K562 (cell line): ENCODE measurements around the gene FLT1. TPM values are rescaled to one million over a fixed set of nuclear protein-coding genes. Genes with fewer than 3 reads are reported as not detected.
A peak's percentile ranks its signal among the peaks of the same experiment; 100 is the strongest.

ENCODE experiments used
- ATAC-seq: fragments of 200-7000 bp; cut with Tn5 transposase; 3 replicates; pipeline ENCODE4 v1.9.1; 2020; ENCODE audit warnings: moderate library complexity
- BruUV-seq: library from RNA; stranded (reverse); fragments of 400-500 nt; replicated peaks from 2 replicates; lab custom pipeline; 2021; lab: Mats Ljungman, UMichigan
- CTCF ChIA-PET: fragments of 300-600 bp; formaldehyde crosslinking; extraction: SDS; loops from one replicate; lab custom pipeline; 2021; ENCODE audit warnings: low intra/inter-chr PET ratio; lab: Yijun Ruan, JAX
- POLR2A ChIA-PET: fragments of 300-600, 350-650 bp; sonication (Branson Sonifier 250); formaldehyde crosslinking; extraction: SDS; loops from one replicate; lab custom pipeline; 2021; ENCODE audit warnings: antibody characterized with exemption, inconsistent platforms; lab: Yijun Ruan, JAX
- DNase-seq, 4 experiments: peaks; one replicate each; pipeline versions ENCODE4 v3.0.0 to v3.0.0-alpha.2; 2011 to 2018; ENCODE audit warnings: low spot score in 3 of 4, mixed read lengths in 3 of 4; ENCODE audit errors: extremely low read depth in 1 of 4
- FAIRE-seq: peaks from 2 replicates; lab custom pipeline; 2011; peaks lifted over from hg19 to GRCh38; lab: Jason Lieb, UNC
- H2AFZ ChIP-seq: 2 replicates; pipeline ENCODE4 v1.6.0; 2011; ENCODE audit warnings: low read depth, low read length, control low read depth, inconsistent platforms
- H3K27ac ChIP-seq: fragments of 200-600 bp; 3 replicates; pipeline ENCODE4 v1.8.0; 2011; ENCODE audit warnings: low read depth, mild to moderate bottlenecking, control low read depth, inconsistent platforms, low read length, moderate library complexity, mixed read lengths; ENCODE audit errors: extremely low read depth
- H3K27me3 ChIP-seq, 2 experiments: fragments of 300-600 bp in 1 of 2; 2 replicates in 1 of 2; 3 replicates in 1 of 2; pipeline versions ENCODE4 v1.6.0 to v1.8.0; 2011; ENCODE audit warnings: inconsistent platforms in 2 of 2, low read length in 2 of 2, mild to moderate bottlenecking in 1 of 2, mixed read lengths in 1 of 2, moderate library complexity in 1 of 2; ENCODE audit not compliant: control insufficient read depth in 2 of 2, insufficient read depth in 2 of 2
- H3K36me3 ChIP-seq: fragments of 300-600 bp; 3 replicates; pipeline ENCODE4 v1.8.0; 2011; ENCODE audit warnings: mild to moderate bottlenecking, low read length, inconsistent platforms; ENCODE audit not compliant: control insufficient read depth, insufficient read depth
- H3K4me1 ChIP-seq, 2 experiments: fragments of 200-600 bp in 1 of 2; replicated peaks in 1 of 2; 2 replicates in 1 of 2; 3 replicates in 1 of 2; pipeline versions ENCODE4 v1.5.1 to v1.8.0; 2011; ENCODE audit warnings: inconsistent platforms in 2 of 2, low read length in 2 of 2, mild to moderate bottlenecking in 1 of 2, mixed read lengths in 1 of 2, moderate library complexity in 1 of 2; ENCODE audit not compliant: control insufficient read depth in 2 of 2, insufficient read depth in 2 of 2
- H3K4me2 ChIP-seq: 2 replicates; pipeline ENCODE4 v1.6.1; 2011; ENCODE audit warnings: low read length, control low read depth, inconsistent platforms, mixed read lengths; ENCODE audit not compliant: insufficient read depth
- H3K4me3 ChIP-seq: fragments of 200-600 bp; sonication (generic), shearing (Covaris generic); 2 replicates; pipeline ENCODE4 v1.5.1; 2016; ENCODE audit warnings: control low read depth, inconsistent platforms
- H3K79me2 ChIP-seq: fragments of 200-600 bp; 3 replicates; pipeline ENCODE4 v1.8.0; 2011; ENCODE audit warnings: low read length, inconsistent platforms; ENCODE audit not compliant: control insufficient read depth, insufficient read depth
- H3K9ac ChIP-seq, 2 experiments: 2 replicates each; pipeline versions ENCODE4 v1.6.0 to v1.6.1; 2011; ENCODE audit warnings: low read depth in 2 of 2, low read length in 2 of 2, control low read depth in 1 of 2, inconsistent platforms in 1 of 2, mild to moderate bottlenecking in 1 of 2, mixed read lengths in 1 of 2; ENCODE audit not compliant: insufficient read depth in 1 of 2
- H3K9me1 ChIP-seq: one replicate; pipeline ENCODE4 v1.6.0; 2011; ENCODE audit warnings: inconsistent platforms, mild to moderate bottlenecking, low read length, moderate library complexity; ENCODE audit not compliant: control insufficient read depth, insufficient read depth
- H3K9me3 ChIP-seq: replicated peaks from 2 replicates; pipeline ENCODE4 v1.5.1; 2011; ENCODE audit warnings: low read depth, low read length, inconsistent platforms; ENCODE audit not compliant: control insufficient read depth, insufficient read depth
- H4K20me1 ChIP-seq: replicated peaks from 2 replicates; pipeline ENCODE4 v1.6.1; 2011; ENCODE audit warnings: low read length, inconsistent platforms, mixed read lengths; ENCODE audit not compliant: control insufficient read depth, insufficient read depth
- BDP1 ChIP-seq: IDR thresholded peaks from 3 replicates; pipeline ENCODE4 v1.6.1; 2011; ENCODE audit not compliant: insufficient read length, insufficient read depth
- CHD4 ChIP-seq: fragments of 200-600 bp; sonication (generic); IDR thresholded peaks from 3 replicates; pipeline ENCODE4 v1.6.1; 2012; ENCODE audit warnings: low read depth, mild to moderate bottlenecking, mixed read lengths, low read length, inconsistent platforms; ENCODE audit not compliant: insufficient read depth, insufficient replicate concordance, poor library complexity, severe bottlenecking
- MAZ ChIP-seq, 2 experiments: fragments of 450-650 bp in 1 of 2; sonication (generic) in 1 of 2; formaldehyde crosslinking; IDR thresholded peaks in 1 of 2; conservative IDR thresholded peaks in 1 of 2; 2 replicates each; pipeline versions ENCODE4 v1.4.0 to v1.5.0; 2020; ENCODE audit warnings: mild to moderate bottlenecking in 1 of 2, missing genetic modification reagents in 1 of 2
- MTF1 ChIP-seq: fragments of 250-450 bp; sonication (Bioruptor Pico); IDR thresholded peaks from 2 replicates; pipeline ENCODE4 v1.9.0; 2021; ENCODE audit warnings: moderate library complexity, mild to moderate bottlenecking, inconsistent platforms, borderline replicate concordance
- PTTG1 ChIP-seq: fragments of 450-650 bp; IDR thresholded peaks from 2 replicates; pipeline ENCODE4 v1.6.1; 2016; ENCODE audit warnings: low read depth, mild to moderate bottlenecking, missing genetic modification characterization, missing compliant biosample characterization
- RNF219 ChIP-seq: fragments of 250-450 bp; sonication (Bioruptor Pico); IDR thresholded peaks from 2 replicates; pipeline ENCODE4 v1.5.0; 2022; ENCODE audit warnings: mild to moderate bottlenecking
- SAFB2 ChIP-seq: fragments of 200-400 bp; formaldehyde crosslinking; IDR thresholded peaks from 2 replicates; pipeline ENCODE4 v1.6.1; 2018; ENCODE audit warnings: borderline replicate concordance, low read length, low read depth, moderate library complexity; ENCODE audit not compliant: severe bottlenecking
- SMARCB1 ChIP-seq: IDR thresholded peaks from 2 replicates; pipeline ENCODE4 v1.6.1; 2011; ENCODE audit warnings: improper control_type of control experiment, low read depth; ENCODE audit not compliant: insufficient read length
- ZNF121 ChIP-seq: sonication (generic); formaldehyde crosslinking; conservative IDR thresholded peaks from 2 replicates; pipeline ENCODE4 v1.8.0; 2022; ENCODE audit warnings: missing genetic modification reagents
- ZNF316 ChIP-seq: fragments of 450-650 bp; IDR thresholded peaks from 2 replicates; pipeline ENCODE4 v1.6.1; 2016
- WGBS: fragments of 100-300 bp; shearing (Covaris generic); methylation state at CpG from one replicate; pipeline ENCODE4 v1.1.6; 2016; ENCODE audit warnings: low coverage, mixed read lengths; ENCODE audit not compliant: insufficient coverage; ENCODE audit errors: missing lambda C conversion rate; 5-methylcytosine and 5-hydroxymethylcytosine counted together
- in situ Hi-C: fragments of 300-500 bp; cut with MboI; formaldehyde crosslinking; loops from 4 replicates; pipeline ENCODE4 v1.15.0; 2018; ENCODE audit warnings: inconsistent platforms, mixed read lengths
- intact Hi-C: fragments of 100-400 bp; cut with micrococcal nuclease; formaldehyde crosslinking; loops from 2 replicates; pipeline ENCODE4 v1.14.2; 2022
- polyA plus RNA-seq, 8 experiments: library from polyadenylated mRNA; depleted of rRNA in 4 of 8; stranded (reverse) in 5 of 8; unstranded in 3 of 8; fragments of >200 nt; fragmentation: Nextera tagmentation in 2 of 8; fragmentation: Illumina TruSeq in 1 of 8; extraction: Ambion mirVana in 2 of 8; extraction: Trizol in 1 of 8; gene quantifications; 2 replicates each; pipeline versions ENCODE4 v1.2.1 to v1.2.3, GENCODE V29; 2011 to 2014; ENCODE audit warnings: inconsistent platforms in 1 of 8, missing spikeins in 1 of 8
- total RNA-seq, 7 experiments: library from RNA; depleted of rRNA in 6 of 7; stranded (reverse); fragments of >200 nt in 6 of 7; fragmentation: Illumina TruSeq in 2 of 7; extraction: Trizol in 2 of 7; gene quantifications; 2 replicates each; pipeline versions ENCODE4 v1.2.1 to v1.2.3, GENCODE V29; 2011 to 2021; ENCODE audit warnings: low replicate concordance in 1 of 7
- TF ChIP-seq, protein P1 (sequence below): sonication (generic); IDR thresholded peaks from 2 replicates; pipeline ENCODE4 v1.6.1; 2016
- TF ChIP-seq, protein P2 (sequence below): fragments of 450-650 bp; IDR thresholded peaks from 2 replicates; pipeline ENCODE4 v1.6.1; 2016

The FLT1 gene
- total and polyA plus RNA-seq, 9 of the 15 experiments (the other 6 are each of a cell fraction or from before 2014, with no cell fraction given), result 0.01 to 2.0 (median 0.22) TPM

DNA sequence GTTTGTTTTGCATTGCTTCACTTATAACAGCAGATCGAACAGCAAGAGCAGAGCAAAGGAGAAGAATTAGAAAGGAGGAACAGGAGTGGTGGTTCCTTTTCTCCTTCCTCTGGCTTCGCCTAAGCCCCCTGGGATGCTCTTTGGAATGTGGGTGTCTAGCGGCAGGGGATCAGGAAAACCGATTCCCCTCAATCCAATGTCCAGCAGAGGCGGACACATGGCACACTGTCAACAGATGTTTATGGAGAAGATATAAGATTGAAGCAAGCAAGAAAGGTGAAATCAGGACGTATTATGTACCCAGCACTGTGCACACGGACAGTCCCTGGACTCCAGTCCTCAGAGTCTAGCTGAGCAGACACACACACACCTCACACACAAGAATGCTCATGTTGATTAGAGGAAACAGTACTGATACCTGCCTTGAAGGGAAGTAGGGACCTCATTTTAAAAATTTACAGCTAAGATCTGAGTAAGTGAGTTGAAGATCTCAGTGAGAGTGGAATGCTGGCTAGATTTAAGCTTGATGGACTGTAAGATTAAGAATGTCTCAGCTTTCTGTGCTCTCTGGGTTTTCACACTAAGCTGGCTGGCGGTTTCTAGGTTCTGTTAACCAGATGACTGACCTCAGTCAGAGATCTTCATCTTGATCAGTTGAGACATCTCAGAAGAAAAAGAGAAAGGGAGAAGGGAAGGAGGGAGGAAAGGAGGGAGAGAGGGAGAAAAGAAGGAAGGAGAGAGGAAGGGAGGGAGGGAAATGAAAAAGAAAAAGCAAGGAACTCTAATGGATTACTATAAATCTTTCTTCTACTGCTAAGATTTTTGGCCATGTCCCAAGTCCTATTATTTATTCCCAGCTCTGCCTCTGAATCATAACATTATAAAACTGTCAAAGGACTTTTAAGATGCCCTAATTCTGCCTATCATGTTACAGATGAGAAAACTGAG, 44.8 kb downstream of the FLT1 start (continued):
- TF ChIP-seq, protein P1, sequence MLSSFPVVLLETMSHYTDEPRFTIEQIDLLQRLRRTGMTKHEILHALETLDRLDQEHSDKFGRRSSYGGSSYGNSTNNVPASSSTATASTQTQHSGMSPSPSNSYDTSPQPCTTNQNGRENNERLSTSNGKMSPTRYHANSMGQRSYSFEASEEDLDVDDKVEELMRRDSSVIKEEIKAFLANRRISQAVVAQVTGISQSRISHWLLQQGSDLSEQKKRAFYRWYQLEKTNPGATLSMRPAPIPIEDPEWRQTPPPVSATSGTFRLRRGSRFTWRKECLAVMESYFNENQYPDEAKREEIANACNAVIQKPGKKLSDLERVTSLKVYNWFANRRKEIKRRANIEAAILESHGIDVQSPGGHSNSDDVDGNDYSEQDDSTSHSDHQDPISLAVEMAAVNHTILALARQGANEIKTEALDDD, result peak; percentile 52; the same call in 1 of the 2 replicates
- TF ChIP-seq SAFB2, result no peak

GRCh38 chr13:28448651-28449358, 46.1 kb downstream of the FLT1 start:
- 38% methylated on average over 4 of the region's 4 CpGs for WGBS
- no TSS peak for BruUV-seq
- H3K79me2 ChIP-seq, result no peaks in the 10 kb centered on the region
- H3K4me3 ChIP-seq, result no peak overlapping the region
- ChIA-PET POLR2A (no interaction called here), CTCF (no interaction called here)
- DNase-seq (no peak), FAIRE-seq (no peak), ATAC-seq (no peak)
- H3K27me3 ChIP-seq, result no peaks in the 10 kb centered on the region
- H3K9ac ChIP-seq, result no peak overlapping the region
- in situ Hi-C loops (no loop called here), intact Hi-C loops (no loop called here)
- no peak overlapping the region for H3K27ac ChIP-seq
- H3K4me2 ChIP-seq, result no peak overlapping the region
- peaks cover 0 to 6% of the 10 kb centered on the region in 2 experiments; a peak in 2 of 5 replicates for H3K4me1 ChIP-seq
- no peaks in the 10 kb centered on the region for H3K9me3 ChIP-seq
- no peaks in the 10 kb centered on the region for H3K9me1 ChIP-seq
- H3K36me3 ChIP-seq, result no peaks in the 10 kb centered on the region
- H4K20me1 ChIP-seq, result no peaks in the 10 kb centered on the region
- no peak overlapping the region for H2AFZ ChIP-seq
- TF ChIP-seq MTF1 (CRISPR knock-in tag), result no peak
- TF ChIP-seq ZNF316, result peak; percentile 60
- TF ChIP-seq, protein P2, sequence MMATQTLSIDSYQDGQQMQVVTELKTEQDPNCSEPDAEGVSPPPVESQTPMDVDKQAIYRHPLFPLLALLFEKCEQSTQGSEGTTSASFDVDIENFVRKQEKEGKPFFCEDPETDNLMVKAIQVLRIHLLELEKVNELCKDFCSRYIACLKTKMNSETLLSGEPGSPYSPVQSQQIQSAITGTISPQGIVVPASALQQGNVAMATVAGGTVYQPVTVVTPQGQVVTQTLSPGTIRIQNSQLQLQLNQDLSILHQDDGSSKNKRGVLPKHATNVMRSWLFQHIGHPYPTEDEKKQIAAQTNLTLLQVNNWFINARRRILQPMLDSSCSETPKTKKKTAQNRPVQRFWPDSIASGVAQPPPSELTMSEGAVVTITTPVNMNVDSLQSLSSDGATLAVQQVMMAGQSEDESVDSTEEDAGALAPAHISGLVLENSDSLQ, result no peak
- no peak for TF ChIP-seq CHD4
- TF ChIP-seq RNF219 (CRISPR knock-in tag), result no peak
- no peak for TF ChIP-seq MAZ (CRISPR knock-in tag; conservative IDR thresholded peaks at IDR 0.05 in 1 of 2, IDR thresholded peaks at IDR 0.05 in 1 of 2)
- TF ChIP-seq ZNF121, result peak; percentile 38; the same call in 1 of the 2 replicates
- TF ChIP-seq BDP1, result no peak
- TF ChIP-seq SMARCB1, result no peak
- TF ChIP-seq PTTG1 (tag), result no peak
